Mesothelial cell of epicardium (in vitro differentiated cells): ENCODE results near the gene SIGLEC11. TPM values are rescaled to one million over a fixed set of nuclear protein-coding genes. Genes with fewer than 3 reads are reported as not detected.

Source experiments
- DNase-seq, 2 experiments: peaks; one replicate each; pipeline ENCODE4 v3.0.0; 2021; ENCODE audit warnings: low spot score in 2 of 2; ENCODE audit not compliant: unreplicated experiment in 2 of 2
- H3K27ac Mint-ChIP-seq: 2 replicates; pipeline ENCODE4 v1.8.0; 2021; ENCODE audit warnings: mixed read lengths
- H3K27me3 Mint-ChIP-seq: 2 replicates; pipeline ENCODE4 v1.8.0; 2021; ENCODE audit warnings: low read depth, mixed read lengths
- H3K36me3 Mint-ChIP-seq: 2 replicates; pipeline ENCODE4 v1.8.0; 2021; ENCODE audit warnings: mixed read lengths
- H3K4me1 Mint-ChIP-seq: 2 replicates; pipeline ENCODE4 v1.8.0; 2021; ENCODE audit warnings: mixed read lengths
- H3K4me3 Mint-ChIP-seq: 2 replicates; pipeline ENCODE4 v1.8.0; 2021; ENCODE audit warnings: mild to moderate bottlenecking, moderate library complexity, mixed read lengths
- H3K9me3 Mint-ChIP-seq: 2 replicates; pipeline ENCODE4 v1.8.0; 2021; ENCODE audit warnings: mixed read lengths
- CTCF ChIP-seq: fragments of 200-600 bp; sonication (generic); IDR thresholded peaks from one replicate; pipeline ENCODE4 v1.5.0; 2021; ENCODE audit warnings: antibody characterized with exemption; ENCODE audit not compliant: unreplicated experiment
- total RNA-seq: library from RNA; stranded (reverse); gene quantifications from 3 replicates; pipeline ENCODE4 v1.2.1, GENCODE V29; 2021

SIGLEC11 gene
- total RNA-seq, 1 donor from 2014 or later, result 1.7 TPM

GRCh38 chr19:49985871-49986270 is 24.9 kb upstream of the SIGLEC11 start:
- DNase-seq, result no peak
- no peaks in the 10 kb centered on the region for H3K9me3 Mint-ChIP-seq
- H3K4me3 Mint-ChIP-seq, result no peak overlapping the region
- H3K36me3 Mint-ChIP-seq, result peaks cover 23% of the 10 kb centered on the region
- no peaks in the 10 kb centered on the region for H3K27me3 Mint-ChIP-seq
- H3K27ac Mint-ChIP-seq, result no peak overlapping the region
- no peaks in the 10 kb centered on the region for H3K4me1 Mint-ChIP-seq
- no peak for TF ChIP-seq CTCF

GRCh38 chr19:49984491-49984890 is 23.5 kb upstream of the SIGLEC11 start:
- no peak for DNase-seq
- H3K36me3 Mint-ChIP-seq, result peaks cover 23% of the 10 kb centered on the region
- no peaks in the 10 kb centered on the region for H3K4me1 Mint-ChIP-seq
- no peak overlapping the region for H3K27ac Mint-ChIP-seq
- TF ChIP-seq CTCF, result no peak
- no peak overlapping the region for H3K4me3 Mint-ChIP-seq
- no peaks in the 10 kb centered on the region for H3K27me3 Mint-ChIP-seq
- H3K9me3 Mint-ChIP-seq, result no peaks in the 10 kb centered on the region

GRCh38 chr19:49983645-49984229 is 22.8 kb upstream of the SIGLEC11 start:
- no peak overlapping the region for H3K4me3 Mint-ChIP-seq
- DNase-seq, result peak; percentile 53 to 80
- H3K27me3 Mint-ChIP-seq, result no peaks in the 10 kb centered on the region
- no peaks in the 10 kb centered on the region for H3K4me1 Mint-ChIP-seq
- no peak overlapping the region for H3K27ac Mint-ChIP-seq
- peak; percentile 82 for TF ChIP-seq CTCF
- H3K9me3 Mint-ChIP-seq, result no peaks in the 10 kb centered on the region
- H3K36me3 Mint-ChIP-seq, result peaks cover 22% of the 10 kb centered on the region

- H3K4me3 Mint-ChIP-seq, result no peak overlapping the region
- no peak for DNase-seq
- H3K27me3 Mint-ChIP-seq, result no peaks in the 10 kb centered on the region
- peaks cover 14% of the 10 kb centered on the region for H3K36me3 Mint-ChIP-seq
- H3K9me3 Mint-ChIP-seq, result no peaks in the 10 kb centered on the region
- H3K27ac Mint-ChIP-seq, result no peak overlapping the region
- TF ChIP-seq CTCF, result no peak
- no peaks in the 10 kb centered on the region for H3K4me1 Mint-ChIP-seq
These were observed 20.9 kb upstream of the SIGLEC11 start for GRCh38 chr19:49981603-49982593.

GRCh38 chr19:49978324-49978723 is 17.4 kb upstream of the SIGLEC11 start:
- H3K9me3 Mint-ChIP-seq, result no peaks in the 10 kb centered on the region
- no peaks in the 10 kb centered on the region for H3K4me1 Mint-ChIP-seq
- no peak for DNase-seq
- H3K27me3 Mint-ChIP-seq, result no peaks in the 10 kb centered on the region
- no peak overlapping the region for H3K27ac Mint-ChIP-seq
- no peak for TF ChIP-seq CTCF
- H3K4me3 Mint-ChIP-seq, result no peak overlapping the region
- peaks cover 13% of the 10 kb centered on the region for H3K36me3 Mint-ChIP-seq
